Fibroblast of mammary gland (primary cell): ENCODE data around the gene SYCP2L.

ENCODE experiments used
- DNase-seq: peaks from one replicate; pipeline ENCODE4 v3.0.0-alpha.2; 2010; ENCODE audit warnings: low read depth
- H3K4me3 ChIP-seq: 2 replicates; pipeline ENCODE4 v1.5.1; 2011; ENCODE audit warnings: low read depth, mild to moderate bottlenecking, low read length, moderate library complexity; ENCODE audit not compliant: control insufficient read depth
- CTCF ChIP-seq: conservative IDR thresholded peaks from 2 replicates; pipeline ENCODE4 v1.5.1; 2011; ENCODE audit warnings: low read depth, low read length, inconsistent platforms; ENCODE audit not compliant: control insufficient read depth, insufficient read depth

SYCP2L gene

GRCh38 chr6:10954590-10955010 is 67.7 kb downstream of the SYCP2L start:
- H3K4me3 ChIP-seq = no peak overlapping the region
- peak; percentile 73 for DNase-seq
- TF ChIP-seq CTCF = peak; percentile 86

GRCh38 chr6:10956776-10957175 is 69.9 kb downstream of the SYCP2L start:
- no peak for DNase-seq
- TF ChIP-seq CTCF = no peak
- H3K4me3 ChIP-seq = no peak overlapping the region

- no peak for DNase-seq
- no peak for TF ChIP-seq CTCF
- H3K4me3 ChIP-seq = no peak overlapping the region
These were observed 70.6 kb downstream of the SYCP2L start for GRCh38 chr6:10957414-10957886.

GRCh38 chr6:10960171-10960570 is 73.3 kb downstream of the SYCP2L start:
- no peak for TF ChIP-seq CTCF
- DNase-seq = no peak
- no peak overlapping the region for H3K4me3 ChIP-seq

- DNase-seq = no peak
- no peak for TF ChIP-seq CTCF
- H3K4me3 ChIP-seq = no peak overlapping the region
These were observed 75.0 kb downstream of the SYCP2L start for GRCh38 chr6:10961837-10962236.

- H3K4me3 ChIP-seq = no peak overlapping the region
- DNase-seq = peak; percentile 87
- TF ChIP-seq CTCF = no peak
These were observed 75.8 kb downstream of the SYCP2L start for GRCh38 chr6:10962673-10963072.

GRCh38 chr6:10963113-10963512 is 76.3 kb downstream of the SYCP2L start:
- DNase-seq = no peak
- TF ChIP-seq CTCF = no peak
- H3K4me3 ChIP-seq = no peak overlapping the region
